Measurements from ENCODE around the gene ANKRD6.

DNA sequence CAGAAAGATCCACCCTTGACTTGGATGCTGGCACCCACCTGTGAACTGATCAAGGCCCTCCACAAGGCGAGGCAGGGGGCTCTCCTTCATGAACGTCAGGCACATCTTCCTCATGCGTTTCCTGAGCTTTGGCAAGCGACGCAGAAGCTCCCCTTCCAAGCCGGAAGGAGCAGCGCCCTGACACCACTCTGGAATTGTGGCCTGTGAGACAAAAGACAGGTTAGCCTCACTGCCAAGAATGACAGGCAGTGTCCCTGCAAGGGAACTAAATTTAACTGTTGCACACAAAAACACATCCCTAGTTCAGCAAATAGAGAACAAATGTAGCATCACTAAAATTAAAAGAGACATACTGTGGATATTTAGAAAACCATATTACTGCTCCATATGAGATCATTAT, 247.6 kb downstream of the ANKRD6 start:
- TF ChIP-seq, protein P1, sequence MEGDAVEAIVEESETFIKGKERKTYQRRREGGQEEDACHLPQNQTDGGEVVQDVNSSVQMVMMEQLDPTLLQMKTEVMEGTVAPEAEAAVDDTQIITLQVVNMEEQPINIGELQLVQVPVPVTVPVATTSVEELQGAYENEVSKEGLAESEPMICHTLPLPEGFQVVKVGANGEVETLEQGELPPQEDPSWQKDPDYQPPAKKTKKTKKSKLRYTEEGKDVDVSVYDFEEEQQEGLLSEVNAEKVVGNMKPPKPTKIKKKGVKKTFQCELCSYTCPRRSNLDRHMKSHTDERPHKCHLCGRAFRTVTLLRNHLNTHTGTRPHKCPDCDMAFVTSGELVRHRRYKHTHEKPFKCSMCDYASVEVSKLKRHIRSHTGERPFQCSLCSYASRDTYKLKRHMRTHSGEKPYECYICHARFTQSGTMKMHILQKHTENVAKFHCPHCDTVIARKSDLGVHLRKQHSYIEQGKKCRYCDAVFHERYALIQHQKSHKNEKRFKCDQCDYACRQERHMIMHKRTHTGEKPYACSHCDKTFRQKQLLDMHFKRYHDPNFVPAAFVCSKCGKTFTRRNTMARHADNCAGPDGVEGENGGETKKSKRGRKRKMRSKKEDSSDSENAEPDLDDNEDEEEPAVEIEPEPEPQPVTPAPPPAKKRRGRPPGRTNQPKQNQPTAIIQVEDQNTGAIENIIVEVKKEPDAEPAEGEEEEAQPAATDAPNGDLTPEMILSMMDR (IDR thresholded peaks at IDR 0.05; ENCODE audit: insufficient read depth, low read depth, low read length), result no peak
- no peak for TF ChIP-seq EZH2 (IDR thresholded peaks at IDR 0.05; ENCODE audit: insufficient read depth, low read length)

Measured in astrocyte (in vitro differentiated cells and primary cell).